ENCODE results near the gene BCHE. TPM values are rescaled to one million over a fixed set of nuclear protein-coding genes. Genes with fewer than 3 reads are reported as not detected.

BCHE gene
- polyA plus RNA-seq, 3 donors, result not detected

DNA sequence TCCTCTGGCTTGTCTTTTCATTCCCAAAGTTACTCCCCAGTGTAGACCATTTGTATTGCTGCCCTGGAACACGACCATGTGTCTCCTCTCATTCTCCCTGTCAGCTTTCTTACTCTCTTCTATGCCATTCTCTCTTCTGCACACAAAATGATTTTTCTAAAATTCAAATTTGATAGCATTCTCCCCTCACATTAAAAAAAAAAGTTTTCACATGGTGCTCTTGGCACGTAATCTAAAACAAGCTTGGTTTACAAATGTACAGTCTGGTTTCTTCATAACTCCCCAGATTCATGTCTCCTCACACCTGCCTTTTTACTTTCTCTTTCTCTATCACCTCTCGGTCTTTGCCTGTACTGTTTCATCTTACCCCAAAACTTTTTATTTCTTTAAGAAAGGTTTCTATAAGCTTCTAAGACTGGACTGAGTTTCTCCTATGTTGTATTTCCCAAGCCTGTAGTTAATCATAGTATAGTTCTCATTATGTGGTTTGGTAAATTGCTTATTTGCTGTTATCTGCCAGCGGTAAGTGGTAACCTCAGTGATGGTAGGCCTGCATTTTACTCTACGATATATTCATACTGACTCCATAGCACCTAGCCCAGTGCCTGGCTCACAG, 31.2 kb downstream of the BCHE start:
- Histone ChIP-seq H3K36me3 (replicated peaks in 1 of 2; ENCODE audit: control insufficient read depth in 1 of 2, insufficient read depth in 2 of 2, low read length in 2 of 2) (no peaks in the 10 kb centered on the region), H2AFZ (ENCODE audit: insufficient read depth, low read depth, low read length, poor library complexity, severe bottlenecking) (no peak overlapping the region), H3K27me3 (ENCODE audit: control insufficient read depth in 2 of 2, insufficient read depth in 2 of 2, low read length in 2 of 2) (no peaks in the 10 kb centered on the region), H4K20me1 (ENCODE audit: insufficient read depth, low read length) (no peaks in the 10 kb centered on the region), H3K9me3 (replicated peaks in 1 of 2; ENCODE audit: control insufficient read depth in 1 of 2, insufficient read depth in 1 of 2, low read length in 2 of 2) (no peaks in the 10 kb centered on the region), H3K79me2 (ENCODE audit: insufficient read depth, low read length) (no peaks in the 10 kb centered on the region), H3K4me2 (replicated peaks; ENCODE audit: extremely low read depth, low read length, poor library complexity, severe bottlenecking) (no peak overlapping the region), H3K9ac (ENCODE audit: insufficient read depth, low read length, poor library complexity, severe bottlenecking) (no peak overlapping the region), H3K27ac (ENCODE audit: low read depth in 1 of 2, low read length in 2 of 2) (no peak overlapping the region), H3K4me3 (replicated peaks in 1 of 3; ENCODE audit: low read depth in 2 of 3, low read length in 3 of 3) (no peak overlapping the region), H3K4me1 (ENCODE audit: control insufficient read depth in 1 of 2, insufficient read depth in 2 of 2, low read length in 2 of 2) (no peaks in the 10 kb centered on the region)
- DNase-seq, result no peak
- intact Hi-C loops (cut with micrococcal nuclease), result no loop called here
- TF ChIP-seq, protein P1, sequence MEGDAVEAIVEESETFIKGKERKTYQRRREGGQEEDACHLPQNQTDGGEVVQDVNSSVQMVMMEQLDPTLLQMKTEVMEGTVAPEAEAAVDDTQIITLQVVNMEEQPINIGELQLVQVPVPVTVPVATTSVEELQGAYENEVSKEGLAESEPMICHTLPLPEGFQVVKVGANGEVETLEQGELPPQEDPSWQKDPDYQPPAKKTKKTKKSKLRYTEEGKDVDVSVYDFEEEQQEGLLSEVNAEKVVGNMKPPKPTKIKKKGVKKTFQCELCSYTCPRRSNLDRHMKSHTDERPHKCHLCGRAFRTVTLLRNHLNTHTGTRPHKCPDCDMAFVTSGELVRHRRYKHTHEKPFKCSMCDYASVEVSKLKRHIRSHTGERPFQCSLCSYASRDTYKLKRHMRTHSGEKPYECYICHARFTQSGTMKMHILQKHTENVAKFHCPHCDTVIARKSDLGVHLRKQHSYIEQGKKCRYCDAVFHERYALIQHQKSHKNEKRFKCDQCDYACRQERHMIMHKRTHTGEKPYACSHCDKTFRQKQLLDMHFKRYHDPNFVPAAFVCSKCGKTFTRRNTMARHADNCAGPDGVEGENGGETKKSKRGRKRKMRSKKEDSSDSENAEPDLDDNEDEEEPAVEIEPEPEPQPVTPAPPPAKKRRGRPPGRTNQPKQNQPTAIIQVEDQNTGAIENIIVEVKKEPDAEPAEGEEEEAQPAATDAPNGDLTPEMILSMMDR (IDR thresholded peaks at IDR 0.05), result no peak
- 75% methylated on average over 2 of the region's 5 CpGs for WGBS (ENCODE audit: insufficient coverage)
- no peak overlapping the region for H3K4me3 Mint-ChIP-seq
- H3K4me1 Mint-ChIP-seq, result no peaks in the 10 kb centered on the region
- H3K9me3 Mint-ChIP-seq, result peaks cover 0 to 6% (median 2%) of the 10 kb centered on the region in 7 donors
- H3K36me3 Mint-ChIP-seq, result no peaks in the 10 kb centered on the region
- H3K27me3 Mint-ChIP-seq (ENCODE audit: low read depth in 3 of 3), result no peaks in the 10 kb centered on the region
- H3K27ac Mint-ChIP-seq, result no peak overlapping the region

DNA sequence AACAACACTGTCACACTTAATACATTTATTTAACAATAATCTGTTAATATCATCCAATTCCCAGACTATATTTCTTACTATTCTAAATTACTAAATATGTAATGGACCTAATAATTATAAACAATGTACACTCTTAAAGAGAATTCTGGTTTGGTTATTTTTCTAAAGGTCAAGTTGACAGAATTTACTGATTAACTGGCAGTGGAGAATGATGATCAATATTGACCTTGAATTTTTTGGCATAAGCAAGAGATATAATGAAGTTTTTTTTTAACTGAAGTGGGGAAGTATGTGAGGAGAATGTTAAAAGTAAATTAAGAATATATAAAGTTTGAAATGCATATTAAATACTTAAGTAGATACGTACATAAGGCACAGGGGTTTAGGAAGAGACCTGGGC, 33.8 kb downstream of the BCHE start:
- Mint-ChIP-seq H3K4me3 (no peak overlapping the region), H3K27me3 (ENCODE audit: low read depth in 3 of 3) (no peaks in the 10 kb centered on the region), H3K36me3 (no peaks in the 10 kb centered on the region), H3K9me3 (peaks cover 0 to 6% (median 2%) of the 10 kb centered on the region in 7 donors), H3K4me1 (no peaks in the 10 kb centered on the region), H3K27ac (no peak overlapping the region)
- no peak for DNase-seq
- Histone ChIP-seq H3K27ac (ENCODE audit: low read depth in 1 of 2, low read length in 2 of 2) (no peak overlapping the region), H3K79me2 (ENCODE audit: insufficient read depth, low read length) (no peaks in the 10 kb centered on the region), H3K9me3 (replicated peaks in 1 of 2; ENCODE audit: control insufficient read depth in 1 of 2, insufficient read depth in 1 of 2, low read length in 2 of 2) (no peaks in the 10 kb centered on the region), H2AFZ (ENCODE audit: insufficient read depth, low read depth, low read length, poor library complexity, severe bottlenecking) (no peak overlapping the region), H3K4me2 (replicated peaks; ENCODE audit: extremely low read depth, low read length, poor library complexity, severe bottlenecking) (no peak overlapping the region), H3K36me3 (replicated peaks in 1 of 2; ENCODE audit: control insufficient read depth in 1 of 2, insufficient read depth in 2 of 2, low read length in 2 of 2) (no peaks in the 10 kb centered on the region), H3K27me3 (ENCODE audit: control insufficient read depth in 2 of 2, insufficient read depth in 2 of 2, low read length in 2 of 2) (no peaks in the 10 kb centered on the region), H4K20me1 (ENCODE audit: insufficient read depth, low read length) (no peaks in the 10 kb centered on the region), H3K9ac (ENCODE audit: insufficient read depth, low read length, poor library complexity, severe bottlenecking) (no peak overlapping the region), H3K4me3 (replicated peaks in 1 of 3; ENCODE audit: low read depth in 2 of 3, low read length in 3 of 3) (no peak overlapping the region), H3K4me1 (ENCODE audit: control insufficient read depth in 1 of 2, insufficient read depth in 2 of 2, low read length in 2 of 2) (no peaks in the 10 kb centered on the region)
- no CpG with 5 or more reads among the region's 1 CpG for WGBS (ENCODE audit: insufficient coverage)
- TF ChIP-seq, protein P1 (IDR thresholded peaks at IDR 0.05), result no peak
- intact Hi-C loops (cut with micrococcal nuclease), result no loop called here

All from CD14-positive monocyte (primary cell).